Islet precursor cell (in vitro differentiated cells): ENCODE results near the gene TPO.
A peak's percentile ranks its signal among the peaks of the same experiment; 100 is the strongest.

Experiments used
- DNase-seq: peaks from one replicate; pipeline ENCODE4 v3.0.0-alpha.2; 2018

TPO gene

DNA sequence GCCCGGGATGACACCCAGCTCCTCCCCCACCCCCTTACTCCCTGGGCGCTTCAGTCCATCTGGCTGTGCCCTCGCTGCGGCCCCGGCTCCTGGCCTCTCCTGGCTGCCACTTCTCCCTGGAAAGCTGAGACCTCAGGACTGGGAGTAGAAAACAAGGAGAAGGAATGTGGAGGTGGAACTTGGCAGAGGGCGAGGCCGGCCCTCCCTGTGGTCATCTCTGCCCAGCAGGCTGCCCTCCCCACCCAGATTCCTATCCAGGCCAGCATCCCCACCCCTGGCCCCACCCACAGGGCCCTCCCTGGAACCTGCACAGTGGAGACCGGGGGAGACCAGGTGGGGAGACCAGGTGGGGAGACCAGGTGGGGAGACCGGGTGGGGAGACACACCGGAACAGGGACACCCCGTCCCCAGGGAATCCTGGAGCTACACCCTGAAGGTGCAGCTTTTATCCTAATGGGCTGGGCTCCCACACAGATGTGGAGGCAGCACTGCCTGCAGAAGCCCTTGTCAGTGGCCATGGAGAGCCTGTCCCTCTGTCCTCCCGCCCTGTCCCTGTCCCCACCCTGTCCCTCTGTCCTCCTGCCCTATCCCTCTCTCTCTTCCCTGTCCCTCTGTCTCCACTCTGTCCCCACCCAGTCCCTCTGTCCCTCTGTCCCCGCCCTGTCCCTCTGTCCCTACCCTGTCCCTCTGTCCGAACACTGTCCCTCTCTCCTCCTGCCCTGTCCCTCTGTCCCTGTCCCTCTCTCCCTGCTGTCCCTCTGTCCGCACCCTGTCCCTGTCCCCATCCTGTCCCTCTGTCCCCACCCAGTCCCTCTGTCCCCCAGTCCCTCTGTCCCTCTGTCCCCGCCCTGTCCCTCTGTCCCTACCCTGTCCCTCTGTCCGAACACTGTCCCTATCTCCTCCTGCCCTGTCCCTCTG is 173.9 kb downstream of the TPO start:
- DNase-seq = peak; percentile 73

DNA sequence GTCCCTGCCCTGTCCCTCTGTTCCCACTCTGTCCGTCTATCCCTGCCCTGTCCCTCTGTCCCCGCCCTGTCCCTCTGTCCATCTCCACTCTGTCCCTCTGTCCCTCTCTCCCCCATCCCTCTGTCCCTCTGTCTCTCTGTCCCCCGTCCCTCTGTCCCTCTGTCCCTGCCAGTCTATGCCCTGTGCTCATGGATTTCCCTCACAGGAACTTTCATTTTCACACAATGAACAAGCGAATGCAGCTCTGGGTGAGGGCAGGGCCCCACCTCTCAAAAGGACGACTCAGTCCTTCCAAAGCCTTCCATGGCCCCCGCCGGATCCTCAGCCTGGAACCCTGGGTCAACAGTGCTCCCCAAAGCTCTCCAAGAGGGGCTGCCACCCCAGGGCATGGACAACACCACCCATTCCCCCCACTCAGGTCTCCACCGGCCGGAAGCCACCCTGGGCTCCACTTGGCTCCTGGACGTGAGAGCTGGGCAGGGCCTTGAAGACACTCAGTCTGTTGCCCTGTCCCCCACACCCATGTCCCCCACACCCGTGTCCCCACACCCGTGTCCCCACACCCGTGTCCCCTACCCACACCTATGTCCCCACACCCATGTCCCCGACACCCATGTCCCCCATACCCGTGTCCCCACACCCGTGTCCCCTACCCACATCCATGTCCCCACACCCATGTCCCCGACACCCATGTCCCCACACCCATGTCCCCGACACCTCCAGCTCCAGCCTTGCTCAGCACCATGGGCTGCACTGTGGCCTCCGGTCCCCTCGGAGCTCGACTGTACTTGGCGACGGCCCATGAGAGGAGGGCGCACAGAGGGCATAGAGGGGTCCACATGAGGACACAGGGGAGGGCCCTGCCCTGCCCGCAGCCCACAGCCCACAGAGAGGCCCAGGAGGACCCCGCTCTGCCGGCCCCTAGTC is 175.1 kb downstream of the TPO start:
- peak; percentile 49 for DNase-seq

DNA sequence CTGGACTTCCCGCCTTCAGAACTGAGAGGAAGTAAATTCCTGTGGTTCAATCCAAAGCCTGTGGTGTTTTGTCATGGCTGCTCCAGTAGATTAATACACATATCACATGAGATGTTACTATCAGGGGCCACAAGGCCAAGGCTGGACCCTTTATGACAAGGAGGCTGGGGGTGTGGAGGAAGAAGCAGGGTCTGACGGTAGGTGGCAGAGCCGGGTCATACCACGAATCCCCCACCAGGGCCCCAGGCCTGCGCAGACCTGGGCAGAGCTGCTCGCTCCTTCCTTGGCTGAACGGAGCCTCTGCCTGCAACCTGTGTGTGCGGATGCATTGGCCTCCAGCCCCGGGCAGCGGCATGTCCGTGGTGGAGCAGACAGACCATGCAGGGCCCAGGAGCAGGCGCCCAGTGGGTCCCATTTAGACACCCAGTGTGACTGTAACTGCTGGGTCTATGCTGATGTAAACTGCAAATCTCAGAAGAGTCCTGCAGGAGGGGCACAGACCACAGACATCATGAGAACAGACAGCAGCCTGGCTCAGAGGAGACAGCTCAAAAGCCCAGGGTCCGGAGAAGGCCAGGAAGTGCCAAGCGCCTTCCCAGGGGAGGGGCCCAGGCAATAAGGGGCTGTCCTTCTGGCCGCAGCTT is 175.8 kb downstream of the TPO start:
- DNase-seq = peak; percentile 86

DNA sequence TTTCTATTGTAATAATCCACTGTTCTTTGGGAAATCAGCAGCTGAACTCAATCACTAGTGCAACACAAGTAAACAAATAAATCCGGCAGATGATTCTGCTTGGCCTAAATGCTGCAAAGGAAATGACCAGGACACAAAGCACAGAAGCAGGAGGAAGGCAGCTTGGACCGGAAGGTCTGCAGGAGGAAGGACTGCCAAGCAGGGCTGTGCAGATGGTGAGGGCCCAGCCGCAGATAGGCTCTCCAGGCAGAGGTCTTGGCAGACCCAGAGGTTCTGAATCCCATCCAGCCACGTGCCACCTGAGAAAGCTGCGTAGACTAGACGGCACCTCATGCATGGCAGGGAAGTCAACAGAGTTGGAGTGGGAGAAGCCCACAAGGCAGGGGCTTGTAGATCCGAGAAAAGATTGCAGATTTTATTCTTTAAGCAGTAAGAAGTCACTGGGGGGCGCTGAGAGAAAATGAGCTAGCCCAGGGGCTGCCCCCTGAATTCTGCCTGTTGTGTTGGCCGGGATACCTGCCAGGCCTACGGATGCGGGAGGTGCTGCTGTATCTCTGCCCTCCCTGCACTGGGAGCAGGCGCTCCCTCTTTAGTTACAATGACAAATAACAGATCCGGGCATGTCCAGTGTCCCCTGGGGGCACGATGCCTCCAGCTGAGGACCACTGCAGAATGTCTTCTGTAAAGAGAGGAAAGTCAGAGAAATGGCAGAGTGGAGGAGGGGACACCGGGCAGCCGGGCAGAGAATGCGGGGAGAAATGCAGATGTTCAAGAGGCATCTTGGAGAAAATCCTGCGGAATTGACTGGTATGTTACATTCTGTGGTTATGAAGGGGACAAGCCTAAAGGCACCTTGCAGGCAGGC is 177.6 kb downstream of the TPO start:
- peak; percentile 75 for DNase-seq

DNA sequence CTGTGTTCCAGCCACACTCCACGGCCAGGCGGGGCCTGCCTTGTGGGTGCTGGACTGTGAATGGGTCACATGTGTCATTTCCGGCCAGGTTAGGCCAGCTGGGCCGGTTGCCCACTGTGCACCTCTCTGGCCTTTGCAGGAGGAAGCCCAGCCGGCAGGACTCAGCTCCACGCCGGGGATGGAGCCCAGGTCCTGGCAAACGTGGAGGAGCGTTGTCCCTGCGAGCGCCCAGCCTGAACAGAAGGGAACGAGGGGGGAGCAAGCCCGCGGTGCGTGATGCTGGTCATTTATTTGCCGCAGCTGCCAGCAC is 178.2 kb downstream of the TPO start:
- DNase-seq = peak; percentile 73
